Uterus (tissue), 2 donors: ENCODE measurements around the gene BCO2.

Source experiments
- CTCF ChIP-seq, 4 experiments: fragments of 200-600 bp in 2 of 4; fragments of 450-650 bp in 2 of 4; sonication (generic) in 2 of 4; IDR thresholded peaks; one replicate each; pipeline ENCODE4 v1.5.1; 2016 to 2019; ENCODE audit warnings: antibody characterized with exemption in 4 of 4, mild to moderate bottlenecking in 2 of 4, moderate library complexity in 1 of 4
- POLR2A ChIP-seq, 2 donors: fragments of 450-650 bp; IDR thresholded peaks; one replicate each; pipeline ENCODE4 v1.6.1; 2016; ENCODE audit warnings: antibody characterized with exemption in 2 of 2, mild to moderate bottlenecking in 1 of 2, moderate library complexity in 1 of 2

GRCh38 chr11:112128483-112129121 lies 46.7 kb upstream of the BCO2 start:
- TF ChIP-seq CTCF (IDR thresholded peaks at IDR 0.05) (no peak), POLR2A (IDR thresholded peaks at IDR 0.05) (no peak)
